ENCODE results near the gene HAUS2.
"Not testable (repeated sequence)": the region's sequence is repeated elsewhere in the genome, so short reads cannot be mapped to it uniquely, and the experiment has no call there.

DNA sequence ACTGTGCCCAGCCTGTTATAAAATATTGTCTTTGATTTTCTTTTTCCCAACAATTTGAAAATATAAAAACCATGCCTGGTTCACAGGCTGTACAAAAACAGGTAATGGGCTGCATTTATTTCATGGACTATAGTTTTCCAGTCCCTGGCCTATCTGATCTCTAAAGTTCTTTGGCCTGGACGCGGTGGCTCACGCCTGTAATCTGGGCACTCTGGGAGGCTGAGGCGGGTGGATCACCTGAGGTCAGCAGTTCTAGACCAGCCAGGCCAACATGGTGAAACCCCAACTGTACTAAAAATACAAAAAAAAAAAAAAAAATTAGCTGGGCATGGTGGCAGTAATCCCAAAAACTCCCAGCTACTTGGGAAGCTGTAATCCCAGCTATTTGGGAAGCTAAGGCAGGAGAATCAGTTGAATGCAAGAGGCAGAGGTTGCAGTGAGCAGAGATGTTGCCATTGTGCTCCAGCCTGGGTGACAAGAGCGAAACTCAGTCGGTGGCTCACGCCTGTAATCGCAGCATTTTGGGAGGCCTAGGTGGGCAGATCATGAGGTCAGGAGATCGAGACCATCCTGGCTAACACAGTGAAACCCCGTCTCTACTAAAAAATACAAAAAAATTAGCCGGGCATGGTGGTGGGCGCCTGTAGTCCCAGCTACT, 8.0 kb downstream of the HAUS2 start:
- TF ChIP-seq POLR2AphosphoS5 (IDR thresholded peaks at IDR 0.05; ENCODE audit: low read depth, low read length); SIN3A (IDR thresholded peaks at IDR 0.05; ENCODE audit: borderline replicate concordance, insufficient read depth, low read depth, low read length): not testable (repeated sequence)
- TF ChIP-seq, protein P1, sequence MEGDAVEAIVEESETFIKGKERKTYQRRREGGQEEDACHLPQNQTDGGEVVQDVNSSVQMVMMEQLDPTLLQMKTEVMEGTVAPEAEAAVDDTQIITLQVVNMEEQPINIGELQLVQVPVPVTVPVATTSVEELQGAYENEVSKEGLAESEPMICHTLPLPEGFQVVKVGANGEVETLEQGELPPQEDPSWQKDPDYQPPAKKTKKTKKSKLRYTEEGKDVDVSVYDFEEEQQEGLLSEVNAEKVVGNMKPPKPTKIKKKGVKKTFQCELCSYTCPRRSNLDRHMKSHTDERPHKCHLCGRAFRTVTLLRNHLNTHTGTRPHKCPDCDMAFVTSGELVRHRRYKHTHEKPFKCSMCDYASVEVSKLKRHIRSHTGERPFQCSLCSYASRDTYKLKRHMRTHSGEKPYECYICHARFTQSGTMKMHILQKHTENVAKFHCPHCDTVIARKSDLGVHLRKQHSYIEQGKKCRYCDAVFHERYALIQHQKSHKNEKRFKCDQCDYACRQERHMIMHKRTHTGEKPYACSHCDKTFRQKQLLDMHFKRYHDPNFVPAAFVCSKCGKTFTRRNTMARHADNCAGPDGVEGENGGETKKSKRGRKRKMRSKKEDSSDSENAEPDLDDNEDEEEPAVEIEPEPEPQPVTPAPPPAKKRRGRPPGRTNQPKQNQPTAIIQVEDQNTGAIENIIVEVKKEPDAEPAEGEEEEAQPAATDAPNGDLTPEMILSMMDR (IDR thresholded peaks at IDR 0.05): not testable (repeated sequence)

Data from Panc1 (cell line).